ENCODE measurements around the gene LNPEP.

LNPEP gene

DNA sequence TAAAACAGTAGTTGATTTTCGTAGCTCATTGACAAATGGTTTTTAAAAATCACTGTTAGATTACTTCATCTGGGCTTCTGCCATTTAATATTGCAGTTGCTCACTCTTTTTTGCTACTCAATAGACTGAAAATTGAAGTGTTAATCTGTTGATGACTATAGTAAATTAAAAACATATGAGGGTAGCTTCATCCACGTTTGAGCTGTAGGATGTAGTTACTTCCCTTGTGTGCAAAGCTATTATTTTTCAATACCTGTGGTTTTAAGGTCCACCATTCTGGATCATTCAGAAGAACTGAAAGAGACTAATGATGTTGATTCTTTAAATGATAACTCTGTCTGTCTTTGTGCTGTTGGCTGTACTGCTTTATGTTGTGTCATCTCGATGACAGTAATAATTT is 74.7 kb downstream of the LNPEP start:
- no peak overlapping the region for H3K4me3 ChIP-seq (replicated peaks in 1 of 2; ENCODE audit: low read depth in 2 of 2, low read length in 2 of 2)
- no peak for DNase-seq (ENCODE audit: low read depth in 2 of 2)
- TF ChIP-seq, protein P1, sequence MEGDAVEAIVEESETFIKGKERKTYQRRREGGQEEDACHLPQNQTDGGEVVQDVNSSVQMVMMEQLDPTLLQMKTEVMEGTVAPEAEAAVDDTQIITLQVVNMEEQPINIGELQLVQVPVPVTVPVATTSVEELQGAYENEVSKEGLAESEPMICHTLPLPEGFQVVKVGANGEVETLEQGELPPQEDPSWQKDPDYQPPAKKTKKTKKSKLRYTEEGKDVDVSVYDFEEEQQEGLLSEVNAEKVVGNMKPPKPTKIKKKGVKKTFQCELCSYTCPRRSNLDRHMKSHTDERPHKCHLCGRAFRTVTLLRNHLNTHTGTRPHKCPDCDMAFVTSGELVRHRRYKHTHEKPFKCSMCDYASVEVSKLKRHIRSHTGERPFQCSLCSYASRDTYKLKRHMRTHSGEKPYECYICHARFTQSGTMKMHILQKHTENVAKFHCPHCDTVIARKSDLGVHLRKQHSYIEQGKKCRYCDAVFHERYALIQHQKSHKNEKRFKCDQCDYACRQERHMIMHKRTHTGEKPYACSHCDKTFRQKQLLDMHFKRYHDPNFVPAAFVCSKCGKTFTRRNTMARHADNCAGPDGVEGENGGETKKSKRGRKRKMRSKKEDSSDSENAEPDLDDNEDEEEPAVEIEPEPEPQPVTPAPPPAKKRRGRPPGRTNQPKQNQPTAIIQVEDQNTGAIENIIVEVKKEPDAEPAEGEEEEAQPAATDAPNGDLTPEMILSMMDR (IDR thresholded peaks at IDR 0.05; ENCODE audit: low read depth, low read length), result no peak

DNA sequence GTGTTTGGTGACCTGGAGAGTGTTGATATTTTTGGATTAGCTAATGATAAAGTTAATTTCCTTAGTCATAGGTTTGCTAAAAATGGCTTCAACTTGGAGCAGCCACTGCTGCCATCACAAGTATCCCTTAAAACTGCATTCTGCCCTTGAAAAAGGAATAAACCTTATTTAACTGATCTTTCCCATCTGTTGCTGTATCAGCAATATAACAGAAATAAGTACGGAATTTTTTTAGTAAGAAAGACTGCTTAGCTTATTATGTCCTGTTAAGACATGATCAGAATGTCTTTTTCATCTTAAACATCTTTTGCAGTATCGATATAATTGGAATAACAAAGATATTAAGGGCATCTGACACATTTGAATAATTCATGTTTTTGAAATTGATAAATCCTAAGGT is 75.7 kb downstream of the LNPEP start:
- H3K4me3 ChIP-seq (replicated peaks in 1 of 2; ENCODE audit: low read depth in 2 of 2, low read length in 2 of 2), result no peak overlapping the region
- TF ChIP-seq, protein P1 (IDR thresholded peaks at IDR 0.05; ENCODE audit: low read depth, low read length), result no peak
- DNase-seq (ENCODE audit: low read depth in 2 of 2), result no peak

DNA sequence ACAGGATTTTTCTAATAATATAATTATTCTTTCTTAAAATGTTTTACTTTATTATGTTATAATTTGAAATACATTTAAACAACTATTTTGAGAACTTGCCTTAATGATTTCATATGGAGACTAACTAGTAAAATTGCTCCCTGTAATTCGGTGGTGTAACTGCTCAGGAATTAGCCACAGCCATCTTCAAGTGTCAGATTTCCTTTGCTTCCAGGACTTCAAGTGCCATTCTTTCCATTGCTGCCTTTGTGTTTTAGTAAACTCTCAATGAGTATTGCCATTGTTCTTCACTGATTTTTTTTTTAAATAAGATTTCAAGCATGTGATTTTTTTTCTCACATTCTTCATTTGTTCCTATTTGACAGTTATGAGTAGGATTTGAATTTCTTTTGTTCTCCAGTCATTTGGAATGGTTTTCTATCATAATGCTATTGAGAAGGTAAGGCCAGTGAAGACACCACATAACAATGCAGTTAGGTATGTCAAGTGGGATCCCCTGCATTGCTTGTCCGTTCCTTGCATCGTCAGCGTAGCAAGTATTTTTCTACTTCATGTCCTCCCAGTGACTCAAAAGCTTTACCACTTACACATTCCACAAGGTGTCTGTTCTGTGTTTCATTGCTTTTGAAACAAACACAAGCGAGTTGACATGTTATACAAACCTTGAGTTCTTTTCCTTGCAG is 83.7 kb downstream of the LNPEP start:
- no peak overlapping the region for H3K4me3 ChIP-seq (replicated peaks in 1 of 2; ENCODE audit: low read depth in 2 of 2, low read length in 2 of 2)
- DNase-seq (ENCODE audit: low read depth in 2 of 2), result peak; percentile 23 to 32
- TF ChIP-seq, protein P1 (IDR thresholded peaks at IDR 0.05; ENCODE audit: low read depth, low read length), result no peak

DNA sequence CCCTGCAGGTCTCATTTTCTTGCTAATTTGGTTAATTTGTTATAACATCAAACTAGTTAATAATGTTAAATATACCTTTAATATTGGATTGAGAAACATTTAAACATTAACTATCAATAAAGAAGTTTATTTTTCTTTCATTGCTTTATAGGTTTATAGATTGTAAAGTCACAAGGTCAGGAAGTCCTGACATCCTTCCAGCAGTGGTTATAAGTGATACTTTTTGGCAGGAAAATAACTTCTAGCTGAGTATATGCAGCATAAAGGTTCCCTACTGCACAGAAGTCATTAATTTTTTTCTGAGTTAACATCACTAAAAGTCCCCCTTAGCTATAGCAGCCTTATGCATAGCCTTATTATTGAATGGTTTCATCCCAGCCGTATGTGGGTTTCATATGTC is 85.5 kb downstream of the LNPEP start:
- TF ChIP-seq, protein P1 (IDR thresholded peaks at IDR 0.05; ENCODE audit: low read depth, low read length), result no peak
- DNase-seq (ENCODE audit: low read depth in 2 of 2), result no peak
- H3K4me3 ChIP-seq (replicated peaks in 1 of 2; ENCODE audit: low read depth in 2 of 2, low read length in 2 of 2), result no peak overlapping the region

DNA sequence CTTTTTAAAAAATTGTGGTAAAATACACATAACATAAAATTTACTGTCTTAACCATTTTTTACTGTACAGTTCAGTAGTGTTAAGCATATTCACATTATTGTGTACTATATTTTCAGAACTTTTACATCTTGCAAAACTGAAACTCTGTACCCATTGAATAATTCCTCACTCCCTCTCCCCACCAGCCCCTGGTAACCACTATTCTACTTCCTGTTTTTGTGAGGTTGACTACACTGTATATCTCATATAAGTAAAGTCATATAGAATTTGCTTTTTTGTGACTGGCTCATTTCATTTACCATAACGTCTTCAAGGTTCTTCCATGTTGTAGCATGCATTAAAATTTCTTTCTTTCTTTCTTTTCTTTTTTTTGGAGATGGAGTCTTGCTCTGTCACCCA is 87.0 kb downstream of the LNPEP start:
- TF ChIP-seq, protein P1 (IDR thresholded peaks at IDR 0.05; ENCODE audit: low read depth, low read length), result no peak
- H3K4me3 ChIP-seq (replicated peaks in 1 of 2; ENCODE audit: low read depth in 2 of 2, low read length in 2 of 2), result no peak overlapping the region
- DNase-seq (ENCODE audit: low read depth in 2 of 2), result no peak

DNA sequence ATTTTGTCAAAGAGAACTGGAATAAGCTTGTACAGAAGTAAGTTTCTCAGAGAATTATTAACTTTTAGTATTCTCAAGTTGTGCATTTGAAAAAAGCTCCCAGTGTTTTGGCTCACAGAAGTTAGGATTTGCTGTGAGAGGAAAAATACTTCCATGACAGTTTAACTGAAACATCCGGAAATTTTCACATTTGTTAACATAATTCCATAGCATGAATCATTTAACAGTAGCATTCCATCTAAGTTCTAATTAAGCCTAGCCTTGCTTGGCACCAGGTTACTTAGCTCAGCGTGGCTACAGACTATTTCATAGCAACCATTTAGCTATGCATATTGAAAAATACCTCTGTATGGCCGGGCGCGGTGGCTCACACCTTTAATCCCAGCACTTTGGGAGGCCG is 90.8 kb downstream of the LNPEP start:
- no peak overlapping the region for H3K4me3 ChIP-seq (replicated peaks in 1 of 2; ENCODE audit: low read depth in 2 of 2, low read length in 2 of 2)
- TF ChIP-seq, protein P1 (IDR thresholded peaks at IDR 0.05; ENCODE audit: low read depth, low read length), result no peak
- no peak for DNase-seq (ENCODE audit: low read depth in 2 of 2)

DNA sequence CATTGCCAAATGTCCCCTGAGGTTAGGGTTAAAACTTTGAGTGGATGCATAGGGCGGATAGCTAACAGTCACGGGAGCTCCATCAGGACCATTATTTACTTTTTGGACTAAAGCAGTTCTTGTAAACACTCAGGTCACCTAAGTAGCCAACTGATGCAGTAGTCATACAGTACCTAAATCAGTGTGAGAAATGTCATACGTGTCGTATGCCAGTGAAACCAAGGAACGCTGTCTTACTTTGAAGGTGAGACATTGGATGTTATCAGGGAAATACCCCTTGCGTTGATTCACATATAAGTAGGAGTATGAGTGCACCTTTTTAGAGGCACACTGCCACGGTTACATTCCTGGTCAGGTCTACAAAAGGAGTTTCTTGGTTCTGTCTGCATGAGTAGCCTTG is 101.9 kb downstream of the LNPEP start:
- TF ChIP-seq, protein P1 (IDR thresholded peaks at IDR 0.05; ENCODE audit: low read depth, low read length), result no peak
- no peak overlapping the region for H3K4me3 ChIP-seq (replicated peaks in 1 of 2; ENCODE audit: low read depth in 2 of 2, low read length in 2 of 2)
- DNase-seq (ENCODE audit: low read depth in 2 of 2), result no peak

Measured in cardiac fibroblast (primary cell).